LNCaP clone FGC (cell line): Measurements from ENCODE around the gene SMIM1.

Experiments used
- DNase-seq: peaks from one replicate; pipeline ENCODE4 v3.0.0-alpha.2; 2011; ENCODE audit warnings: low read depth
- H3K4me3 ChIP-seq: 2 replicates; pipeline ENCODE4 v1.5.1; 2011; ENCODE audit warnings: mild to moderate bottlenecking, low read depth, low read length, control low read depth
- CTCF ChIP-seq: IDR thresholded peaks from 2 replicates; pipeline ENCODE4 v1.5.1; 2012; ENCODE audit warnings: mild to moderate bottlenecking; ENCODE audit not compliant: control insufficient read depth, insufficient read depth; ENCODE audit errors: extremely low read depth

The SMIM1 gene

DNA sequence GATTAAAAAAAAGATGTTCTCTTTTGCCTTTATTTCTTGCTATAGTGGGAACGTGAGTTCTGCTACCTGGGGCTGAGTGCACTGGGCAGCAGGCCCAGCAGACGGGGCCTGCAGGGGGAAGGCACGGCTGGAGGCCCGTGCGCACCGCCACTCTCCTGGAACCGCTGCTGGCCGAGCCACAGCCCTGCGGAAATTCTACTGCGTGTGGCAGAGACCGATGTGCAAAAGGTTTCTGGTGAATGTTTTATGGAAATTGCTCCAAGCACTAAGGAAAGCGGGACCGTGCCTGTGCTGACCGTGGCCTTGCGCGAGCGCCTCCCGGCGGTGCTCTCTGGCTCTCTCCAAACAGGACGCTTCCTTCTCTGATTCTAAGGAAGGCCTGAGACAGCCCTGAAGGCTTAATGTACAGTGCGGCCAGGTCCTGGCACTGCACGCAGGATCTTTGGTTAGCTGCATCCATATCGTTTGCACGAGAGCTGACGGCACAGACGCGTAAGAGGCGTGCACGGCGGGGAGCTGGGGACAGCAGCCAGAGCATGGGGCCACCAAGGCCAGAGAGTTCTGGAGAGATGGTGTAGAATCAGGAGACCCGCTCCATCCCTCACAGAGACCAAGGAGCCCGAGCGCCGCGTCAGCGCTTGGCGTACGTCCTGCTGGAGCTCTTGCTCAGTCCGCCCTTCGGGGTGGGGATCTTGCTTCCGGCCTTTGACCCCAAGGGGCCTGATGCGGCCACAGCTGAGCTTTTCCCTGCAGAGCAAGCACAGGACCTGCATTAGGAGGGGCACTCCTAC lies 42.4 kb downstream of the SMIM1 start:
- no peak for TF ChIP-seq CTCF
- H3K4me3 ChIP-seq = no peak overlapping the region
- no peak for DNase-seq

DNA sequence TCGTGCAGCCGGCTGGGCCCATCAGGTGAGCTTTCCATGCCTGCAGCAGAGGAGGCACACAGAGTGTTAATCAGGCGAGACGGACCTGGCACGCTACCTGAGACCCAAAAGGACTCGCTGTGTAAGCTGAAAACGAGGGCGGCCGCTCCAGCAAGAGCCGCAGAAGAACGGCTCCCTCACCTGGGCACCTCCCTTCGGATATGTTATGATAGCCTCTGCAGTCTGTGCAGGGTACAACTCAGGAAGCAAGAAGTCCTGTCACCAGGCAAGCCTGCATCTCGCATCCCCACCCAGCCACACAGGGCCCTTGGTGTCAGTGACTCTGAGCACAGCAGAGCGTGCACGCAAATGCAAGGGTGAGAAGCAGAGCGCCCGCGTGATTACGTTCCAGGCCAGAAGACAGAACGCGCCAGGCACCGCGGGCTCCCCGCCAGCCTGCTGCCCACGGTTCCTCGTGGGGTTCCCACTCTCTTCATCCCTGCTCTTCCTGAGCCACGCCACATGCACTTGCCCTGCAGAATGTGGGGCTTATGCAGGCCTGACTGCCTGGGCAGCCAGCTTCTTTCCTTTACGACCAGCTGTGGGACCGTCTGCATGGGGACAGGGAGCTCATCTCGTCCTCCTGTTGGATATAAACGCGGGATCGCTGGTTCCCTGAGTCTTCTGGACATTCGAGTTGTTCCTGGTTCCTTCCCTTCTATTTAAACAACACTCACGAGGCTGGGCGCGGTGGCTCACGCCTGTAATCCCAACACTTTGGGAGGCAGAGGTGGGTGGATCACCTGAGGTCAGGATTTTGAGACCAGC lies 44.0 kb downstream of the SMIM1 start:
- no peak for TF ChIP-seq CTCF
- no peak for DNase-seq
- H3K4me3 ChIP-seq = no peak overlapping the region

DNA sequence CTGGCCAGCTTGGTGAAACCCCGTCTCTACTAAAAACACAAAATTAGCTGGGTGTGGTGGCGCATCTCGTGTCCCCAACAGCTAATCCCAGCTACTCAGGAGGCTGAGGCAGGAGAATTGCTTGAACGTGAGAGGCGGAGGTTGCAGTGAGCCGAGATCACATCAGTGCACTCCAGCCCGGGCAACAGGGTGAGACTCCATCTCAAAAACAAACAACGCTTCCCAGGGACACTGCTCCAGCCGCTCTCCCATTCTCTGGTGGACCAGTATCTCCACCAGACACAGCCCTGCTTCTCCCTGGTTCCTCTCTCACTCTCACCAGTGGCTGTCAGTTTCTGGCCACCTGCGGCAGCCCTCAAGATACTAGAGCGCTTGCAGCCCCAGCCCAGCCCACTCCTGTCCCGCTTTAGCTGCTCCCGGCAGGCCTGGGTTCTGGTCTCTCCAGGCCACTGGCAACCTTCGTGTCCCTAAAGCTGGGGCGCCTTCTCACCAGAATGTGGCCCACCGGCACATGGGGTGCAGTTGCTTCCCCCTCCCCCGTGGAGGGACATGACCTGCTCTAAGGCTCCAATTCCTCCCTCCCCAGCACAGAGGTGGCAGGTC lies 44.7 kb downstream of the SMIM1 start:
- TF ChIP-seq CTCF = no peak
- H3K4me3 ChIP-seq = no peak overlapping the region
- no peak for DNase-seq

DNA sequence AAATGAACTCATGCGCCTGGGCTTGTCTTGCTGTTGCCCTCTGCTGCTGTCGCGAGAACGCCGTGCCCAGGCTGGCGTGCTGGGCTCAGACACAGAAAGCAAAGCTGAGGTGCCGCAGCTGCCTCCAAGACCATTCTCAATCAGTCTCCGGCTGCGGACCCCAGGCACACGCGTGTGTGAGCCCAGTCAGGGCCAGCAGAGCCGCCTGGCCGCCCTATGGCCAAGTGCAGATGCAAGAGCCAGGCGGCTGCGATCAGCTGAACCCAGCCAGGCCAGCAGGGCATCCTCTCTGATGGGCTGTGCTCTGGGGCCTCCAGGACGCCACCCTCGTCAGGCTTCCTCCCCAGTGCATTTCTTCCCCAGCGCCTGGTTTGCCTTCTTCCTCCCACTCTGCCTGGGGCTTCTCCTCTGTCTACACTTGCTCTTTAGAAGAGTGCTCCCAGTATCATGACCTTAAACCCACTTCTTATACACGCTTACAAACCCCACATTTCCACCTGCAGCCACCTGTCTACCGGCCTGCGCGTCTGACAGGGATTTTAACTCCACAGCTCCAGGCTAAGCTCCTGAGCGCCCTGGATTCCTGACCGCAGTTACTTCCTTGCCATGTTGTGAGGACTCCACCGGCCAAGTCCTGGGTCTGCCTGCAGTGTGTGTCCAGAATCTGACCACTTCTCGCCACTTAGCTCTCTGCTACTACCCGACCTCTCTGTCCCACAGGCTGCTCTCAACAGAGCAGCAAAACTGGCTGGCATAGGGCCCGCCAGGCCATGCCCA lies 45.5 kb downstream of the SMIM1 start:
- H3K4me3 ChIP-seq = no peak overlapping the region
- no peak for DNase-seq
- no peak for TF ChIP-seq CTCF

GRCh38 chr1:3819771-3820200 lies 47.2 kb downstream of the SMIM1 start:
- TF ChIP-seq CTCF = no peak
- no peak for DNase-seq
- no peak overlapping the region for H3K4me3 ChIP-seq

- TF ChIP-seq CTCF = no peak
- no peak overlapping the region for H3K4me3 ChIP-seq
- DNase-seq = no peak
Measured at GRCh38 chr1:3820316-3820715, 47.8 kb downstream of the SMIM1 start.
